Skin of body (tissue), 2 donors: ENCODE data around the gene WWP2. TPM values are rescaled to one million over a fixed set of nuclear protein-coding genes. Genes with fewer than 3 reads are reported as not detected.
"Not testable (repeated sequence)": the region's sequence is repeated elsewhere in the genome, so short reads cannot be mapped to it uniquely, and the experiment has no call there.

Experiments
- DNase-seq: peaks from one replicate; lab custom pipeline; 2025; lab: John Stamatoyannopoulos, UW
- total RNA-seq: library from RNA; depleted of rRNA; stranded (reverse); fragments of >200 nt; gene quantifications from one replicate; pipeline ENCODE4 v1.2.3, GENCODE V29; 2014

Gene WWP2
- total RNA-seq, 1 donor from 2014 or later = 13.6 TPM

GRCh38 chr16:69745959-69746358, 16.2 kb upstream of the WWP2 start:
- no peak for DNase-seq

GRCh38 chr16:69747115-69747514, 15.0 kb upstream of the WWP2 start:
- no peak for DNase-seq

GRCh38 chr16:69748694-69749345, 13.3 kb upstream of the WWP2 start:
- no peak for DNase-seq

GRCh38 chr16:69754143-69754468, 8.0 kb upstream of the WWP2 start:
- DNase-seq = no peak

GRCh38 chr16:69754469-69755310, 7.4 kb upstream of the WWP2 start, which contains the start of gene NOB1:
Gene NOB1 (minus strand): TSS chr16:69754926. CDS start chr16:69754910, 16 bp downstream.
- DNase-seq = peak; percentile 96

GRCh38 chr16:69756705-69757104, 5.4 kb upstream of the WWP2 start:
- DNase-seq = no peak

GRCh38 chr16:69757375-69757774, 4.8 kb upstream of the WWP2 start:
- not testable (repeated sequence) for DNase-seq

- no peak for DNase-seq
Observed at GRCh38 chr16:69762814-69763598, 874 bp downstream of the WWP2 start.

GRCh38 chr16:69763599-69763942, 1.4 kb downstream of the WWP2 start:
- DNase-seq = no peak

- no peak for DNase-seq
Observed at GRCh38 chr16:69767459-69768229, 5.5 kb downstream of the WWP2 start.

- no peak for DNase-seq
Observed at GRCh38 chr16:69768666-69769065, 6.5 kb downstream of the WWP2 start.

GRCh38 chr16:69769404-69769803, 7.3 kb downstream of the WWP2 start:
- no peak for DNase-seq

- DNase-seq = no peak
Observed at GRCh38 chr16:69771651-69771967, 9.5 kb downstream of the WWP2 start.

- no peak for DNase-seq
Observed at GRCh38 chr16:69773260-69773947, 11.3 kb downstream of the WWP2 start.

GRCh38 chr16:69775563-69775962, 13.4 kb downstream of the WWP2 start:
- DNase-seq = no peak

- no peak for DNase-seq
Observed at GRCh38 chr16:69779724-69780123, 17.6 kb downstream of the WWP2 start.

- DNase-seq = no peak
Observed at GRCh38 chr16:69781118-69781517, 19.0 kb downstream of the WWP2 start.

GRCh38 chr16:69784586-69784985, 22.5 kb downstream of the WWP2 start:
- DNase-seq = no peak

GRCh38 chr16:69787883-69788282, 25.8 kb downstream of the WWP2 start:
- DNase-seq = no peak

GRCh38 chr16:69791391-69791847, 29.3 kb downstream of the WWP2 start:
- not testable (repeated sequence) for DNase-seq

GRCh38 chr16:69793526-69793925, 31.4 kb downstream of the WWP2 start:
- DNase-seq = no peak
